ENCODE data around the gene FTL. TPM values are rescaled to one million over a fixed set of nuclear protein-coding genes. Genes with fewer than 3 reads are reported as not detected.

The FTL gene
- total RNA-seq, 1 experiment from 2014 or later = 1,245 TPM

DNA sequence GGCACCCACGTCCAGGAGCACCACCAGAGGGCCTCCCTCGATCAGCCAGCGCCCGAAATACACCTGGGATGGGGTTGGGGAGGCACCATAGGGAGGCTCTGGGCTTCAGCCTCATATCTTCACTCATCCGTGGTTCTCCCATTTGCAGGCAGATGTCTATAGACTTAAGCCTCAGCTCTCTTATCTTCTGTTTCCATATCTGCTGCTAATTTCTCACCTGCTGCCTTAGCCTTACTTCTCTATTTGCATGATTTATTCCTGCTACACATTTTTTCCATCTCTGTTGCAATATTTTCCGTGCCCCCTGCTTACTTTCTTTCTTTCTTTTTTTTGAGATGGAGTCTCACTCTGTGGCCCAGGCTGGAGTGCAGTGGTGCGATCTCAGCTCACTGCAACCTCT lies 22.2 kb downstream of the FTL start:
- no peaks in the 10 kb centered on the region; the same call in 1 of the 2 replicates for H3K4me1 ChIP-seq (ENCODE audit: insufficient read depth, low read length)
- H4K91ac ChIP-seq (ENCODE audit: insufficient read length, low read depth, low read length) = no peak overlapping the region
- H3K14ac ChIP-seq (ENCODE audit: insufficient read depth, low read length) = no peak overlapping the region
- H2BK120ac ChIP-seq (ENCODE audit: low read depth, low read length, poor library complexity, severe bottlenecking) = no peak overlapping the region
- no peak overlapping the region for H2AK5ac ChIP-seq (ENCODE audit: insufficient read length, low read length)
- peaks cover 24 to 67% (median 60%) of the 10 kb centered on the region in 3 experiments for H3K36me3 Mint-ChIP-seq (ENCODE audit: insufficient read depth in 1 of 3, low read depth in 3 of 3)
- H3K9ac ChIP-seq (ENCODE audit: extremely low read depth, insufficient read length, low read length) = no peak overlapping the region
- TF ChIP-seq, protein P1, sequence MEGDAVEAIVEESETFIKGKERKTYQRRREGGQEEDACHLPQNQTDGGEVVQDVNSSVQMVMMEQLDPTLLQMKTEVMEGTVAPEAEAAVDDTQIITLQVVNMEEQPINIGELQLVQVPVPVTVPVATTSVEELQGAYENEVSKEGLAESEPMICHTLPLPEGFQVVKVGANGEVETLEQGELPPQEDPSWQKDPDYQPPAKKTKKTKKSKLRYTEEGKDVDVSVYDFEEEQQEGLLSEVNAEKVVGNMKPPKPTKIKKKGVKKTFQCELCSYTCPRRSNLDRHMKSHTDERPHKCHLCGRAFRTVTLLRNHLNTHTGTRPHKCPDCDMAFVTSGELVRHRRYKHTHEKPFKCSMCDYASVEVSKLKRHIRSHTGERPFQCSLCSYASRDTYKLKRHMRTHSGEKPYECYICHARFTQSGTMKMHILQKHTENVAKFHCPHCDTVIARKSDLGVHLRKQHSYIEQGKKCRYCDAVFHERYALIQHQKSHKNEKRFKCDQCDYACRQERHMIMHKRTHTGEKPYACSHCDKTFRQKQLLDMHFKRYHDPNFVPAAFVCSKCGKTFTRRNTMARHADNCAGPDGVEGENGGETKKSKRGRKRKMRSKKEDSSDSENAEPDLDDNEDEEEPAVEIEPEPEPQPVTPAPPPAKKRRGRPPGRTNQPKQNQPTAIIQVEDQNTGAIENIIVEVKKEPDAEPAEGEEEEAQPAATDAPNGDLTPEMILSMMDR (conservative IDR thresholded peaks at IDR 0.05) = no peak; the same call in 2 of the 3 replicates
- no peak overlapping the region for H3K27ac ChIP-seq (ENCODE audit: insufficient read length, low read depth, low read length)
- no peak overlapping the region for H2BK12ac ChIP-seq (ENCODE audit: insufficient read length, low read depth, low read length)
- no peak overlapping the region for H2BK20ac ChIP-seq (ENCODE audit: low read depth, low read length, poor library complexity, severe bottlenecking)
- no peak overlapping the region for H3K4me3 Mint-ChIP-seq
- WGBS (ENCODE audit: extremely low coverage, insufficient read length, low lambda C conversion rate) = no CpG with 5 or more reads among the region's 7 CpGs
- H3T11ph ChIP-seq (ENCODE audit: low read length) = no peak overlapping the region
- H3K79me2 ChIP-seq (ENCODE audit: insufficient read depth, low read length) = no peaks in the 10 kb centered on the region; the same call in 1 of the 2 replicates
- no peak for DNase-seq
- H3K23ac ChIP-seq (ENCODE audit: insufficient read length, low read depth, low read length) = no peak overlapping the region
- H3K79me1 ChIP-seq (ENCODE audit: insufficient read depth, low read depth, low read length, poor library complexity, severe bottlenecking) = no peaks in the 10 kb centered on the region
- no peaks in the 10 kb centered on the region for H3K9me3 Mint-ChIP-seq
- H3K23me2 ChIP-seq (ENCODE audit: insufficient read length, low read depth, low read length, poor library complexity, severe bottlenecking) = peaks cover 2% of the 10 kb centered on the region
- peaks cover 17 to 20% of the 10 kb centered on the region in 2 experiments for H3K4me1 Mint-ChIP-seq
- H3K9me3 ChIP-seq (ENCODE audit: control insufficient read depth, low read depth, low read length) = no peaks in the 10 kb centered on the region
- no peak overlapping the region for H3K18ac ChIP-seq (ENCODE audit: insufficient read length, low read depth, low read length)
- no peak overlapping the region for H4K5ac ChIP-seq (ENCODE audit: insufficient read length, low read depth, low read length)
- H4K8ac ChIP-seq (replicated peaks; ENCODE audit: insufficient read length, low read depth, low read length) = no peak overlapping the region
- H3K4ac ChIP-seq (ENCODE audit: low read depth, low read length) = no peak overlapping the region
- no peak overlapping the region for H2BK15ac ChIP-seq (ENCODE audit: low read depth, low read length)
- H3K27me3 ChIP-seq (ENCODE audit: insufficient read depth, low read length) = no peaks in the 10 kb centered on the region
- no peaks in the 10 kb centered on the region for H4K20me1 ChIP-seq (ENCODE audit: control insufficient read depth, insufficient read depth, insufficient read length)
- H2BK5ac ChIP-seq (ENCODE audit: insufficient read length, low read length) = no peak overlapping the region
- no peaks in the 10 kb centered on the region for H3K27me3 Mint-ChIP-seq (ENCODE audit: low read depth)
- H3K27ac Mint-ChIP-seq = peak overlapping the region in 1 of 3 experiments; percentile 6; a peak in 1 of 7 replicates
- no peak overlapping the region for H3K56ac ChIP-seq (ENCODE audit: insufficient read length, low read depth, low read length)
- no peak overlapping the region for H2AFZ ChIP-seq (ENCODE audit: low read length)
- H3K4me2 ChIP-seq (ENCODE audit: insufficient read depth, insufficient read length, low read length) = no peak overlapping the region

Data from H9 (cell line).